NB4 (cell line): Measurements from ENCODE around the gene GRIK4.

Source experiments
- POLR2A ChIP-seq: IDR thresholded peaks from 2 replicates; pipeline ENCODE4 v1.6.1; 2011; ENCODE audit warnings: mild to moderate bottlenecking; ENCODE audit not compliant: insufficient read length; ENCODE audit errors: extremely low read depth
- TF ChIP-seq, protein P1 (sequence below): IDR thresholded peaks from one replicate; pipeline ENCODE4 v1.5.1; 2012; ENCODE audit warnings: low read depth, low read length

DNA sequence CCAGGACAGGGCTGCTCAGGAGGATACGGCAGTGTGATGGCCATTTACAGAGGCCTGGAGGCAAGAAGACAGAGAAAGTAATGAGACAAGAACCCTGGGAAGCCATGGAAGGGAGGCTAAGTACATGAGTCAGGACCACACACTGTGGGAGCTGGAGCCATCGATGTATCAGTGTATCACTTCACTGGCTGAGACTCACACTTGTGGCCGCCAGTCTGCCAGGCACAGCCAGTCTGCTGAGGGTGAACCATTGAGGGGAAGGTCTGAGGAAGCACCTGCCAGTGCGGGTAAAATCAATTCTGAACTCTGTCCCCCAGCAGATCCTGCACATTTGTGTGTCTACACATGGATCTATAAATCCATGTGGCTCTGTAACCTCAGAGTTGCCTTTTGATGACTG lies 195.6 kb downstream of the GRIK4 start:
- TF ChIP-seq, protein P1, sequence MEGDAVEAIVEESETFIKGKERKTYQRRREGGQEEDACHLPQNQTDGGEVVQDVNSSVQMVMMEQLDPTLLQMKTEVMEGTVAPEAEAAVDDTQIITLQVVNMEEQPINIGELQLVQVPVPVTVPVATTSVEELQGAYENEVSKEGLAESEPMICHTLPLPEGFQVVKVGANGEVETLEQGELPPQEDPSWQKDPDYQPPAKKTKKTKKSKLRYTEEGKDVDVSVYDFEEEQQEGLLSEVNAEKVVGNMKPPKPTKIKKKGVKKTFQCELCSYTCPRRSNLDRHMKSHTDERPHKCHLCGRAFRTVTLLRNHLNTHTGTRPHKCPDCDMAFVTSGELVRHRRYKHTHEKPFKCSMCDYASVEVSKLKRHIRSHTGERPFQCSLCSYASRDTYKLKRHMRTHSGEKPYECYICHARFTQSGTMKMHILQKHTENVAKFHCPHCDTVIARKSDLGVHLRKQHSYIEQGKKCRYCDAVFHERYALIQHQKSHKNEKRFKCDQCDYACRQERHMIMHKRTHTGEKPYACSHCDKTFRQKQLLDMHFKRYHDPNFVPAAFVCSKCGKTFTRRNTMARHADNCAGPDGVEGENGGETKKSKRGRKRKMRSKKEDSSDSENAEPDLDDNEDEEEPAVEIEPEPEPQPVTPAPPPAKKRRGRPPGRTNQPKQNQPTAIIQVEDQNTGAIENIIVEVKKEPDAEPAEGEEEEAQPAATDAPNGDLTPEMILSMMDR = no peak
- TF ChIP-seq POLR2A = no peak
